Stimulated activated effector memory CD8-positive, alpha-beta T cell treated with anti-CD3 and anti-CD28 coated beads, Interleukin-12 subunit alpha, Interleukin-12 subunit beta, amount 100 ng/mL, for 72 hours (primary cell): ENCODE measurements around the gene TDRD12.
"Not testable (repeated sequence)": the region's sequence is repeated elsewhere in the genome, so short reads cannot be mapped to it uniquely, and the experiment has no call there.

ENCODE experiments used
- ATAC-seq: fragments of 150-1000 bp; cut with Tn5 transposase; 2 replicates; pipeline ENCODE4 v1.10.0; 2021
- DNase-seq, 2 donors: peaks; one replicate each; pipeline ENCODE4 v3.0.0; 2021 to 2022; ENCODE audit warnings: low spot score in 2 of 2
- H3K27ac Mint-ChIP-seq: one replicate; pipeline ENCODE4 v1.8.0; 2022; ENCODE audit warnings: mild to moderate bottlenecking, mixed read lengths
- H3K36me3 Mint-ChIP-seq: one replicate; pipeline ENCODE4 v1.8.0; 2022; ENCODE audit warnings: mild to moderate bottlenecking, mixed read lengths
- H3K4me1 Mint-ChIP-seq: one replicate; pipeline ENCODE4 v1.8.0; 2022; ENCODE audit warnings: mixed read lengths
- H3K4me3 Mint-ChIP-seq: one replicate; pipeline ENCODE4 v1.8.0; 2022; ENCODE audit warnings: mild to moderate bottlenecking, mixed read lengths
- H3K9me3 Mint-ChIP-seq: one replicate; pipeline ENCODE4 v1.8.0; 2022; ENCODE audit warnings: mixed read lengths

The TDRD12 gene

GRCh38 chr19:32686847-32687475, 32.6 kb upstream of the TDRD12 start:
- no peaks in the 10 kb centered on the region for H3K9me3 Mint-ChIP-seq
- no peak overlapping the region for H3K27ac Mint-ChIP-seq
- no peak for DNase-seq
- H3K4me1 Mint-ChIP-seq, result peaks cover 12% of the 10 kb centered on the region
- no peaks in the 10 kb centered on the region for H3K36me3 Mint-ChIP-seq
- H3K4me3 Mint-ChIP-seq, result no peak overlapping the region
- no peak for ATAC-seq

GRCh38 chr19:32687681-32688080, 31.9 kb upstream of the TDRD12 start:
- no peaks in the 10 kb centered on the region for H3K9me3 Mint-ChIP-seq

GRCh38 chr19:32688311-32688710, 31.3 kb upstream of the TDRD12 start:
- peaks cover 9% of the 10 kb centered on the region for H3K36me3 Mint-ChIP-seq
- H3K4me3 Mint-ChIP-seq, result no peak overlapping the region
- H3K27ac Mint-ChIP-seq, result no peak overlapping the region
- DNase-seq (no peak), ATAC-seq (no peak)
- H3K9me3 Mint-ChIP-seq, result no peaks in the 10 kb centered on the region
- H3K4me1 Mint-ChIP-seq, result peaks cover 20% of the 10 kb centered on the region

More at GRCh38 chr19:32687681-32688080, 31.9 kb upstream of the TDRD12 start:
- Mint-ChIP-seq H3K4me1 (peaks cover 14% of the 10 kb centered on the region), H3K27ac (no peak overlapping the region), H3K4me3 (no peak overlapping the region), H3K36me3 (peaks cover 3% of the 10 kb centered on the region)
- no peak for DNase-seq
- no peak for ATAC-seq

- DNase-seq, result peak; percentile 63 to 90
- Mint-ChIP-seq H3K36me3 (peaks cover 30% of the 10 kb centered on the region), H3K4me3 (peak within 1 kb of the TSS; percentile 93), H3K4me1 (peaks cover 51% of the 10 kb centered on the region), H3K9me3 (no peaks in the 10 kb centered on the region), H3K27ac (peak within 1 kb of the TSS; percentile 96)
- ATAC-seq, result peak; percentile 86
Measured at GRCh38 chr19:32691291-32691951, 28.1 kb upstream of the TDRD12 start, which contains the start of gene NUDT19. Gene NUDT19 (plus strand): TSS chr19:32691821. CDS start chr19:32691961, 140 bp downstream.

- ATAC-seq (peak; percentile 62), DNase-seq (peak; percentile 44 to 79)
- peak overlapping the region; percentile 93 for H3K4me3 Mint-ChIP-seq
Measured at GRCh38 chr19:32691952-32692726, 27.4 kb upstream of the TDRD12 start.

GRCh38 chr19:32692727-32693061, 26.9 kb upstream of the TDRD12 start:
- Mint-ChIP-seq H3K36me3 (peaks cover 33% of the 10 kb centered on the region), H3K4me1 (peaks cover 58% of the 10 kb centered on the region), H3K9me3 (no peaks in the 10 kb centered on the region), H3K27ac (peak overlapping the region; percentile 96), H3K4me3 (peak overlapping the region; percentile 93)
- DNase-seq (no peak), ATAC-seq (no peak)

More at GRCh38 chr19:32691952-32692726, 27.4 kb upstream of the TDRD12 start:
- Mint-ChIP-seq H3K9me3 (no peaks in the 10 kb centered on the region), H3K4me1 (peaks cover 53% of the 10 kb centered on the region), H3K36me3 (peaks cover 30% of the 10 kb centered on the region), H3K27ac (peak overlapping the region; percentile 96)

- not testable (repeated sequence) for H3K9me3 Mint-ChIP-seq
- H3K27ac Mint-ChIP-seq, result peak overlapping the region; percentile 96
- DNase-seq, result peak in 1 of 2 donors; percentile 82
- peaks cover 61% of the 10 kb centered on the region for H3K4me1 Mint-ChIP-seq
- H3K4me3 Mint-ChIP-seq, result peak overlapping the region; percentile 93
- ATAC-seq, result peak; percentile 4
- H3K36me3 Mint-ChIP-seq, result peaks cover 40% of the 10 kb centered on the region
Measured at GRCh38 chr19:32693151-32694108, 26.1 kb upstream of the TDRD12 start.

GRCh38 chr19:32694316-32694715, 25.3 kb upstream of the TDRD12 start:
- Mint-ChIP-seq H3K4me1 (peaks cover 68% of the 10 kb centered on the region), H3K36me3 (peaks cover 49% of the 10 kb centered on the region), H3K27ac (peak overlapping the region; percentile 96), H3K4me3 (peak overlapping the region; percentile 93)
- not testable (repeated sequence) for H3K9me3 Mint-ChIP-seq, DNase-seq, ATAC-seq

- peaks cover 68% of the 10 kb centered on the region for H3K4me1 Mint-ChIP-seq
- peaks cover 50% of the 10 kb centered on the region for H3K36me3 Mint-ChIP-seq
- peak overlapping the region; percentile 93 for H3K4me3 Mint-ChIP-seq
- not testable (repeated sequence) for H3K9me3 Mint-ChIP-seq, ATAC-seq, H3K27ac Mint-ChIP-seq, DNase-seq
Measured at GRCh38 chr19:32694851-32695250, 24.7 kb upstream of the TDRD12 start.

GRCh38 chr19:32695506-32695905, 24.1 kb upstream of the TDRD12 start:
- H3K9me3 Mint-ChIP-seq, DNase-seq, ATAC-seq: not testable (repeated sequence)
- Mint-ChIP-seq H3K4me3 (peak overlapping the region; percentile 9), H3K36me3 (peaks cover 53% of the 10 kb centered on the region), H3K27ac (peak overlapping the region; percentile 34), H3K4me1 (peaks cover 68% of the 10 kb centered on the region)

GRCh38 chr19:32696771-32697170, 22.8 kb upstream of the TDRD12 start:
- ATAC-seq, H3K9me3 Mint-ChIP-seq, DNase-seq, H3K4me3 Mint-ChIP-seq: not testable (repeated sequence)
- Mint-ChIP-seq H3K36me3 (peaks cover 64% of the 10 kb centered on the region), H3K27ac (peak overlapping the region; percentile 34), H3K4me1 (peaks cover 56% of the 10 kb centered on the region)

- not testable (repeated sequence) for DNase-seq, H3K9me3 Mint-ChIP-seq, H3K27ac Mint-ChIP-seq, ATAC-seq, H3K4me3 Mint-ChIP-seq
- Mint-ChIP-seq H3K36me3 (peaks cover 73% of the 10 kb centered on the region), H3K4me1 (peaks cover 29% of the 10 kb centered on the region)
Measured at GRCh38 chr19:32700129-32700528, 19.4 kb upstream of the TDRD12 start.

GRCh38 chr19:32702010-32702409, 17.6 kb upstream of the TDRD12 start:
- peaks cover 79% of the 10 kb centered on the region for H3K36me3 Mint-ChIP-seq

GRCh38 chr19:32704006-32704405, 15.6 kb upstream of the TDRD12 start:
- H3K36me3 Mint-ChIP-seq, result peaks cover 82% of the 10 kb centered on the region

More at GRCh38 chr19:32702010-32702409, 17.6 kb upstream of the TDRD12 start:
- no peak overlapping the region for H3K27ac Mint-ChIP-seq
- ATAC-seq, result no peak
- peaks cover 5% of the 10 kb centered on the region for H3K9me3 Mint-ChIP-seq
- no peak for DNase-seq
- H3K4me1 Mint-ChIP-seq, result peaks cover 20% of the 10 kb centered on the region
- no peak overlapping the region for H3K4me3 Mint-ChIP-seq

More at GRCh38 chr19:32704006-32704405, 15.6 kb upstream of the TDRD12 start:
- not testable (repeated sequence) for DNase-seq, H3K4me3 Mint-ChIP-seq, H3K27ac Mint-ChIP-seq, ATAC-seq, H3K9me3 Mint-ChIP-seq
- H3K4me1 Mint-ChIP-seq, result peaks cover 19% of the 10 kb centered on the region
